GM18517 (cell line): ENCODE measurements around the gene GLOD5.

Source experiments
- ATAC-seq: cut with Tn5 transposase; IDR thresholded peaks from one replicate; pipeline ENCODE4 v1.9.1; 2021; ENCODE audit warnings: mild to moderate bottlenecking, moderate library complexity; ENCODE audit not compliant: unreplicated experiment

GLOD5 gene

GRCh38 chrX:48761674-48762471, at the start of gene GLOD5:
GLOD5 (plus strand) TSS chrX:48761747; CDS start chrX:48761791, 44 bp downstream.
- no peak for ATAC-seq

DNA sequence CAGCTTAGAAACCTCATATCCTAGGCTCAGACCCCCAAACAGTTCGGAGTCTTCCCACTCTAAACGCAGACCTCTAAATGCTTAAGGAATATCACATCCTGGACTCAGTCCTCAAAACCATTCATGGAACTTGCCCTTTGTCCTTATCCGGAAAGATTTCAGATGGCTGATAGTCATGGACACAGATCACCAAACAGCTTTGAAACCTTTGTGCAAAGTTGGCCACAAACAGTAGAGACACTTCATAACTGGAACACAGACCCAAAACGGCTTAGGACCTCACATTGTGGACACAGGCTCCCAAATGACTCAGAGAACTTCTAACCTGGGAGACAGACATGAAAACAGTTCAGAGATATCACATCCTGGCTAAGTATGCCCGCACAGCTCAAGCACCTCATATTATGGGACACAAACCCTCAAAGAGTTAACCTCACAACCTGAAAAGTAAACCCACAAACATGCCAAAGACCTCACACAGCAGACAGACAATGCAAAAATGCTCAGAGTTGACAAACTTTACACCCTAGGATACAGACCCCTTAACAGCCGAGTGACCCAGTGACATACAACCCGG, 49.5 kb upstream of the GLOD5 start:
- ATAC-seq: no peak

DNA sequence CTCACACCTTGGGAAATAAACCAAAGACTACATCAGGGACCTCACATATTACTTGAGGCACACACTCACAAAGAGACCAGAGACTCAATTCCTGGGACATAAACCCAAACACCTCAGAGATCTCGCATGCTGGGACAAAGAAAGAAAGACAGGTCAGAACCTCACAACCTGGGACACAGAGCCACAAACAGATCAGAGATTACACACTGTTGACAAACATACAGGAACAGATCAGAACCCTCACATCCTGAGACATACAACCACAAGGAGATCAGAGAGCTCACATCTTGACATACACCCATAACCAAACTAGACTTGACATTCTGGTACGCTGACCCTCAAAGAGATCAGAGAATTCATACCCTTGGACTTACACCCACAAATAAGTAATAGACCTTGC, 47.7 kb upstream of the GLOD5 start:
- no peak for ATAC-seq

DNA sequence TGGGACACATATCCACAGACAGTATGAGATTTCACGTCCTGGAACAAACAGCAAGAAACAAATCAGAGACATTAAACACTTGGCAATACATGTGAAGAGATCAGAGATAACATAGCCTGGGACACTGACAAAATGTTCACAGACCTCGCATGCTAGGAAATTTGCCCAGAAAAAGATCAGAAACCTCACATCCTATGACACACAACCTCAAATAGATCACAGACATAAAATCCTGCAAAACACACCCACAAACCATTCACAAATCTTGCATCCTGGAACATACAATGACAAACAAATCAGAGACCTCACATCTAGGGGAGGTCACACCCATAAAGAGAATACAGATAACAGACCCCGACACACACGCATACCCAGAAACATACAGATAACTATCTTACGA, 47.0 kb upstream of the GLOD5 start:
- ATAC-seq: no peak

DNA sequence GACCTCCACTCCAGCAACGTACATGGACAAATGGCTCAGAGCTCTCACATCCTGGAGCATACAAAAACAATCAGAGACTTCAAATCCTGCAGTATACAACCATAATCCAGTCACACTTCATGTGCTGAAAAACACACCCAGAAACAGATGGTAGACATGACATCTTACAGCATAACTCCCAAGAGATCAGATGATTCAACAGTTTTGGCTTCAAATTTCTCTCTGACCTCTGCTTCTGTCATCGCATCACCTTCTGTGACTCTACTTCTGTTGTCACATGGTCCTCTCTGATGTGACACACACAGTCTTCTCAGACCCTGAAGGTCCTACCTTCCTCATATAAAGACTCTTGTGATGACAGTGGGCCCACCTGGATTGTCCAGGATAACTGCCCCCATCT, 46.5 kb upstream of the GLOD5 start:
- ATAC-seq: no peak

DNA sequence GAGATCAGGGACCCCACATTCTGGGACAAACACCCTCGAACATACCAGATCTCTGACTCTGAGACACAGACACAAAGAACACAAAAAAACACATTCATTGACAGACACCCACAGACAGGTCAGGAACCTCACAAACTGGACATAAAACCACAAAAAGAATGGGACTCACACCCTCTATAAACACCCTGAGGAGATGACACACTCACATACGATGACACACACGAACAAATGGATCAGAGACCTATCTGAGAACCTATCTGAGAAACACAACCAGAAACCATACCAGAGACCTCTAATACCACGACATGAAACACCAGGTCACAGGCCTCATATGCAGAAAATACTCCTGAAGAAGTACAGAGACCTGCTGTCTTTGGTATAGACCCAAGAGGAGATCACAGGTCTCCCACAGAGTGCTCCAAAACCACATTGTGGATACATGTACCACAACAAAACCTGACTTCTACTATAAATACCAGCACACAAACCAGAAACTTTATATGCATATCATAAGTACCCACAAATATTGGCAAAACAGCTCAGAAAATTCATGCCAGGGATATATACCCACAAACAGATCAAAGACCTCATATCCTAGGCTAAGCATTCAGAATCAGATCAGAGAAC, 45.6 kb upstream of the GLOD5 start:
- ATAC-seq: no peak

GRCh38 chrX:48719958-48720357, 41.6 kb upstream of the GLOD5 start:
- no peak for ATAC-seq

DNA sequence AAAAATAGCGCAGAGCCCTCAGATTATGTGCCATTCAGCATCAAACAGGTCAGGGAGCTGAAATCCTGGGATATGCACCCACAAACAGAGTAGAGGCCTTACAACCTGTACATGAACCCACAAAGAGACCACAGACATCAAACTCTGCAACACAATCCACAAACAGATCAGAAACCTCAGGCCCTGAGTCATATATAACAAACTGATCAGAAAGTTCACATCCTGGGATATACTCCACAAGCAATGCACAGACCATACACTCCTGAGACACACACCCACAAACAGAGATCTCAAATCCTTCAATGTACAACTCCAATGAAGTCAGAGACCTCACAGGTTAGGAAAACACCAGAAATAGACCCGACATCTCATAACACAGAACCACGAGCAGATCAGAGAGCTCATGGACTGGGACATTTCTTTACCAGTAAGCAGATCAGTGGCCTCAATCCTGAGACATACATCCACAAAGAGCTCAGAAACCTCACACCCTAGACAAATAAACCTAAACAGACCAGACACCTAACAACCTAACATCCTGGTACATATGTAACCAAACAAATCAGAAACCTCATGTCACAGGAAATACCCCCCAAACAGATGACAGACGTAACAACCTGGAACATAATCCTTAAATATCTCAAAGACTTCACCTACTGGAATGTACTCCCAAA, 40.8 kb upstream of the GLOD5 start:
- no peak for ATAC-seq

DNA sequence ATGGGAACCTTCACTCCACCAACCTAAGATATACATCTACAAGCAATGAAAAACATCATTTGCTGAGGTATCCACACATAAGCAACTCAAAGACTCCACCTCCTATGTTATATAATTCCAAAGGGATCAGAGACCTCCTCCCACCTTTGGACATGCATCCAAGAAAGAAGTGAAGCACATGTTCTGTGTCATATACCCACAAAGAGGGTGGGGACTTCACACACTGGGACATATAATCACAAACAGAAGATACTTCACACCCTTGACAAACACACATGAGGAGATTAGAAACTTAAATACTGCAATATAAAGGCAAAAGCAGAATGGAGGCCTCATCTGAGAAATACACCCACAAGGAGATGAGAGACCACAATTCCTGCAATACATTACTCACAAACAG, 39.6 kb upstream of the GLOD5 start:
- ATAC-seq: no peak

DNA sequence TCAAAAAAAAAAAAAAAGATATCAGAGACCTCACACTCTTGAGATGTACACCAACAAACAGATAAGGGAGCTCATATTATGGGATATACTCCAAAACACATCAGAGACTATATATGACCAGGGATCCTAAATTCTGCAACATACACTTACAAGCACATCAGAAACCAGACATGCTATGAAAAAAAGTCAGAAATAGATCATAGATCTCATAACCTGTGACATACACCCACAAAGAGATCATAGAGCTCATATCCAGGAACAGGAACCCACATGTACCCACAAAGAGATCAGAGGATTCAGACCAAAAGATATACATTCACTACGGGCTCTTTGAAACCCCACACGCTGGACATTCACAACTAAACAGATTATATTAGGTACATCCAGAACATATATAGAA, 35.0 kb upstream of the GLOD5 start:
- ATAC-seq: no peak

DNA sequence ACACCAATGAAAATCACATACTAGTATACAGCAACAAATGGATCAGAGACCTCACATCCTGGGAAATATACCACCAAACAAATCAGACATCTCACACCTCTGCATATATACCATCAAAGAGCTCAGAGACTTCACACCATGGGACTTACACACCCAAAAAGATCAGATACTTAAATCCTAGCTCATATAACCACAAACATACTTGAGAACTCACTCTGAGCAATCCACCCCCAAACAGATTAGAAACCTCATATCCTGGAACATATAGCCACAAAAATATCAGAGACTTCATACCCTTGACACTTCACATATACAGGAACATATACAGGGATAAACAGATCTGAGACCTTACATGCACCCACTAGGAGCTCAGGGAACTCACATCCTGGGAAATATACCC, 32.9 kb upstream of the GLOD5 start:
- no peak for ATAC-seq

DNA sequence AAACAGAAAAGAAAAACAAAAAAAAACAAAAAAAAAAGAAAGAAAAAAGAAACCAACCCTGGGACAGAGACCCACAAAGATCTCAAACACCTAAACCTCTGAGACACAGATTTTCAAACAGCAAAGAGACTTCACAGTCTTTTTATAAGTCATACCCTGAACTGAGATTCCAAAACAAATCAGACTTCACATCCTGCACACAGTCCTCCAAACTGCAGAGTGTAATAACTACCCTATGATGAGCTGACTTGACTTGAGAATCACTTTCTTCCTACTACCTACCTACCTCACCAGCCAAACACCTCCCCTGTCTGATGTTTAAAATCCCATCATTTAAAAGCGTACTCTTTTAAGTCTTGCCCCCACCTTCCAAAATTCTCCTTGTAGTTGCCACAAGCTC, 25.2 kb upstream of the GLOD5 start:
- no peak for ATAC-seq

GRCh38 chrX:48736878-48737212, 24.7 kb upstream of the GLOD5 start:
- no peak for ATAC-seq

DNA sequence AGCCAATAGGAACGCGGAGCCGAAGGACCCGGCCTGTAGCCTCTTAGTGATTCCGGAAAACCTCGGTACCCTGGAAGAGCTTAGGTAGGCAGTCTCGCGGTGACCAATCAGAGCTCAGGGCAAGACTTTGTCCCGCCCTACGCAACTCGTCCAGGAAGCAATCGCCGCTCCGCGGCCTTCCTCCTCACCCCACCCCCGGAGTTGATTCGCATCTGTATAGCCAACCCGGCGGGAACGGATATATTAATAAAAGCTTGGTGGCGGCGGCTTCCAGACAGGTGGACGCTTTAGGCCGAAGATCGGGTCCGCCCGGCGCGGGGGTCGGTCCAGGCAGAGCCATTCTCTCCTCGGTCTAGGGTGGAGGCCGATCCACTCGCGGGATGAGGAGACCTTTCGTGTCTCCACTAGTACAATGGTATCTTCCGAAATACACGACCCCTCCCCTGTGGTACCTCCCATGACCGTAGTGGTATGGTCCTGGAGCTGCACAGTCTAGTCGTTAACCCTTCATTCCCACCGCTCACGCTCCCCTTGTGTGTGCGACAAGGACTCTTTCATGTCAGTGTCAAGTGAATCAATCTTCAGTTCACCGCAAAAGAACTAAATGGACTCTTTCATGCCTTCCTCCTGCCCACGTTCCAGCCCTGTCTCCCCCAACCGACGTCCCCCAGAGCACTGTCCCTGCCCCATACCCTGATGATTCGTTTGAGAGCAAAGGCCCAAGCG, 24.2 kb upstream of the GLOD5 start:
- peak; percentile 93 for ATAC-seq

DNA sequence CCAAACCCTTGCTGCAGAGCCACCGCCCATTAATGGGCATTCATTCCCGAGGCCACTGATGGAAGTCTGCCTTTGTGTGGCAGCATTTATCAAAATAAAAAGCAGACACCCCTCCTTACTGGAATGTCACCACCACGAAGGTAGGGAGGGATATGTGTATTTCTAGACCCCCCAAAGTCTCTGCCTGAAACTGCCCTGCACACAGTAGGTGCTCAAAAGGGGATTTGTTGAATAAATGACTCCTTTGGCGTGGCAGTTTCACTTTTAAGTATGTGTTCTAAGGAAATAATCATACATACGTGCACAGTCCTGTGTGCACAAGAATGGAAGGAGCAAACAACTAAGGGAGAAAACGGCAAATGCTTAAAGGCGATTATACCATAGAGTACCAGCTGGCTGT, 23.6 kb upstream of the GLOD5 start:
- no peak for ATAC-seq

DNA sequence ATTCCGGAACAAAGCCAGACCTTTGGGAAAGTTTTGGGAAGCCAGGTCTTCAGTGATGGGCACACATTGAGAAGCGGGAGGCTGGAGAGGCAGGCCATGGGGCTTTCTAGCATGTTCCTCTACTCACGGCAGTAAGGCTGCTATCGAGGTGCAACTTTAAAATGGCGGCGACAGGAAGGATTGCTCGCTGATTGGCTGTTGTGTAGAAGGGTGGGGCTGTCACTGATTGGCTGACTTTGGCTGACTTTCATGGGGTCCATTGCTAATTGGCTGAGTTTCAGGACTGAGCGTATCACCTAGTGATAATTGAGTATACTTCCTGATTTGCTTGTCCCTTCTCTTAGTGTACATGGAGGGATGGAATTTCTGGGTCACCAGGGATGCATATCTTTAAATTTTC, 19.7 kb upstream of the GLOD5 start:
- ATAC-seq: no peak

DNA sequence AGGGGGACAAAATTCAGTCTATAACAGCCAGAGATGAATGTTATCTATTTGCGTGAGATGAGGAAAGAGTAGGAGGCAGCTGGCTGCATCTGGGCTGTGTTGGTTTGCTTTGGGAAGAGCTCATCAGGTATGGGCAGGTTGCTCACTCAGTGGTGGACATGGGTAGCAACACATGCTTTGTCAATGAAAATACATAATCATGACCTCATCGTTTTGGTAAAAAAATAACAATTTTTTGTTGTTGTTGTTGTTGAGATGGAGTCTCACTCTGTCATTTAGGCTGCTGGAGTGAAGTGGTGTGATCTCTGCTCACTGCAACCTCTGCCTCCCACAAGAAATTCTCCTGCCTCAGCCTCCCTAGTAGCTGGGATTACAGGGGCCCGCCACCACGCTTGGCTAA, 16.3 kb upstream of the GLOD5 start:
- no peak for ATAC-seq

GRCh38 chrX:48747415-48748016, 14.0 kb upstream of the GLOD5 start:
- ATAC-seq: no peak

- no peak for ATAC-seq
Measured at GRCh38 chrX:48749182-48749581, 12.4 kb upstream of the GLOD5 start.

DNA sequence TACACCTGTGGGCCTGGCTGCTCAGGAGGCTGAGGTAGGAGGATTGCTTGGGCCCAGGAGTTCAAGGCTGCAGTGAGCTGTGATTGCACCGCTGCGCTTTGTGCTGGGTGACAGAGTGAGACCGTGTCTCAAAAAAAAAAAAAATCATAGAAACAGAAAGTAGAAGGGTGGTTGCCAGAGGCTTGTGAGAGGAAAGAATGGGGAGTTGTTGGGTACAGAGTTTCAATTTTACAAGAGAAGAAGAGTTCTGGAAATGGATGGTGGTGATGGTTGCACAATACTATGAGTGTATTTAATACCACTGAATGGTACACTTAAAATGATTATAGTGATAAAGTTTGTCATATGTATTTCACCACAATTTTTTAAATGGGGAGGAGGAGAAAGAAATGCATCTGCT, 10.2 kb upstream of the GLOD5 start:
- ATAC-seq: no peak

DNA sequence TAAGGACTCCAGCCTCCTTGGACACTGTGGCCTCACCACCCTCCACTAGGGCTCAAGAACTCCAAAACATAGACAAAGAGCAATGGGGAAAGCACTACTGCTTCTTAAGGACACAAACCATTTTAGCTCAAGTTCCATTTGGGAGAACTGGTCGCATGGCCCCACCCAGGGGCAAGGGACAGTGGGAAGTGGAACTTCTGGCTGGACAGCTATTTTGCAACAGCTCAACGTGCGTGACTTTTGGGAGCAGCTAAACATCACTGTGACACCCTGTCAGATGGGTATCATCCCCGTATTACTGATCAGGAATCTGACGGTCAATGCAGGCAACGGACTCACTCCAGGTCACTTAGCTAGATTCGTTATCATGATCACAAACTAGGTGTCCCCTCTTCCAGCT, 9.0 kb upstream of the GLOD5 start:
- no peak for ATAC-seq
